HG02588 (cell line): Measurements from ENCODE around the gene DHX8.
"Not testable (repeated sequence)": the region's sequence is repeated elsewhere in the genome, so short reads cannot be mapped to it uniquely, and the experiment has no call there.

Experiments
- ATAC-seq: cut with Tn5 transposase; IDR thresholded peaks from one replicate; pipeline ENCODE4 v1.9.1; 2021; ENCODE audit warnings: mild to moderate bottlenecking, moderate library complexity; ENCODE audit not compliant: unreplicated experiment

DHX8 gene

DNA sequence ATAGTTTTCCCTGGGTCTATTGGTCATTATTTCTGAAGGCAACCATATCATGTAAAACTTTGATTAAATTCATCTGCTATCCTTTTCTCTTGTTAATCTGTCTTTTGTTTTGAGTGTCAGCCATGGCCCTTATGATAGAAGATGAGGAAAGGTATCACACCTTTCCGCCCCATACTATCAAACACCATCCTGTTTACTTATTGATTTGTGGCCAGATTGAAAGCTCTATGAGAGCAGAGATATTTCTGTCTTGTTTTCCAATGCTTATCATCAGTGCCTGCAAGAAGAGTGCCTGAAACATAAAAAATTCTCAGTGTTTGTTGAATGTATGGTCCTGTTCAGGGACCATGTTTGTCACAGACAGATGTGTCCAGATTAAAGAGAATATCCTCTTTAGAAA lies 22.6 kb upstream of the DHX8 start:
- ATAC-seq: no peak

DNA sequence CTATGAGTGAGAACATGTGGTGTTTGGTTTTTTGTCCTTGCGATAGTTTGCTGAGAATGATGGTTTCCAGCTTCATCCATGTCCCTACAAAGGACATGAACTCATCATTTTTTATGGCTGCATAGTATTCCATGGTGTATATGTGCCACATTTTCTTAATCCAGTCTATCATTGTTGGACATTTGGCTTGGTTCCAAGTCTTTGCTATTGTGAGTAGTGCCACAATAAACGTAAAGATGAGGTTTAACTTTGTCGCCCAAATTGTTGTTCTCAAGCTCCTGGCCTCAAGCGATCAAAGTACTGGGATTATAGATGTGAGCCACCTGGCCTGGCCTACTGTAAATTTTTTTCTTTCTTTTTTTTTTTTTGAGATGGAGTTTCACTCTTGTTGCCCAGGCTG lies 21.2 kb upstream of the DHX8 start:
- ATAC-seq: not testable (repeated sequence)

DNA sequence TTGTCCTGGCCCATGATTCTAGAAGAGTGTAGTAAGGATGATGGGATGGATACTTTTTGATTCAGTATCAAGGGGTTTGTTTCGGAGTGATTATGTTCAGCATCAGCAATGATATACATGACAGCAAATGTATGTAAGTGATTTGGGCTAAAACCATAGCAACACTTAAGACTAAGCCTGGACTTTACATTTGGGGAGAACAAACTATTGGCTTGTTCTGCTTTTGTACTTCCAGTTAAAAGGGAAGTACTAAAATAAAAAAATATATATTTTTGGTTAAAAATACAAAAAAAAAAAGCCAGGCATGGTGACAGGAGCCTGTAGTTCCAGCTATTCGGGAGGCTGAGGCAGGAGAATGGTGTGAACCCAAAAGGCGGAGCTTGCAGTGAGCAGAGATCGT lies 20.5 kb upstream of the DHX8 start:
- no peak for ATAC-seq

DNA sequence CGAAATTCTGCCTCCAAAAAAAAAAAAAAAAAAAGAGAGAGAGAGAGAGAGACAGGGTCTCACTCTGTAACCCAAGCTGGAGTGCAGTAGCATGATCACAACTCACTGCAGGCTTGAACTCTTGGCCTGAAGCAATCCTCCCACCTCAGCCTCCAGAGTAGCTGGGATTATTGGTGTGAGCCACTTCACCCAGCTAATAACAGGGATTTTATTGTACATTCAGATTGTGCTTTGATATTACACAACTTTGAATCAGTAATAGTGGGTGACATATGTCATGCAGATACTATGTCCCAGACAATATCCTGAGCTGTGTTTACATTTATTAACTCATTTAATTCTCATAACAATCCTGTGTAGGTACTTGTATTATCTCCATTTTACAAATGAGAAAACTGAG lies 19.7 kb upstream of the DHX8 start:
- ATAC-seq: no peak

DNA sequence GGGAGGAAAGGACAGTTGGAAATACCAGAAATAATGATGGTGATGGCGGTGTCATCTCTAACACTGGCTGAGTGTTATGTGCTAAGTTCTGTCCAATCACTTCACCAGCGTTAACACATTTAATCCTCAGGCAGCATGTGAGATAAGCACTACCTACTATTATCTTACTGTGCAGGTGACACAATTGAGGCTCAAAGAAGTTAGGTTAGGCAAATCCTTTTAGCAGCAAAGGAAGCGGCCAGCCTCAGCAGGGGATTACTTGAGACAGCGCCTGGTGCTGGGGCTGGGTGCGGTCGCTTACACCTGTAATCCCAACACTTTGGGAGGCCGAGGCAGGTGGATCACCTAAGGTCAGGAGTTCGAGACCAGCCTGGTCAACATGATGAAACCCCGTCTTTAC lies 18.7 kb upstream of the DHX8 start:
- ATAC-seq: no peak

DNA sequence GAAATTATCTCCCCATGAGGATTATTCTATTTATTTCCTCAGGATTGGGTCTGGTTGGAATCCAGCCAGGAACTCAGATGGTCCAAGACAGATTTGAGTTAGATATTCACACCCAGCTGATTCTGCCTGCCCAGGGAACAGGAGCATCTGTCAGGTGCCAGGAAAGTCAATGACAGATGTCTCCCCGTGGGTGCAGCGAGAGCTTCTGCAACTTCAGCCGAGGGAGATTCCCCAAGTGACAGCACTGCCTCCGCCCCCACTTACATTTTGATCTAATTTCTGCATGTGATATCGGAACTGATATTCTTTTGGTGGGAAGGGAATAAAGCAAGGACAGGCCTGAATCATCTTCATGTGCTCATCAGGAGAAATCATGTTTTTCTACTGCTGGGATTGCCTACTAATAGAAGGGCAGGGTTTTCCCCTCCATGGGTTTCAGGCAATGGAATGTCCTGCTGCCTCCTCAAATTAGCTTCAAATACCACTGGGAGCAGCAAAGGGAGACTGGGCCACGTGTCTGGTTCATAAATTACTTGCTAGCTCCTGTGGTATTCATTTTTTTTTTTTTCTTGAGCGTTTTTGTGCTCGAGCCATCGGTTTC lies 15.7 kb upstream of the DHX8 start:
- no peak for ATAC-seq

DNA sequence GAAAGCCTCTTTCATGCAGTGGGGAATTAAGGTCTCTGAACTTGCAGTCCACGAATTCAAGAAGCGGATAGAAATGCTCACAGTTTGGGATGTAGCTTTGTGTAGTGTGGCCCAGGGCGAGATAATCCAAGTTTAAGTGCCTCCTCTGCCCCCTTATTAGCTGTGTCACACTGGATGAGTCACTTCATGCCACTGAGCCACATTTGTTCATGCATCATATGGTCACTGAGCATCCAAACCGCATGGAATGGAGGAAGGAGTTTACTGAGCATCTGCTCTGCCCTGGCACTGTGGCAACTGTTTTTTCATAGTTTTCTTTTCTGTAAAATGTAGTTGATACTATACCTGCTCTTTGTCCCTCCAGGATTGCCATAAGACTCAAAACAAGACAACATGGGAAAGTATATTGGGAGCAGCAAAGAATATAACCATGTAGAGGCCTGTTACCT lies 15.1 kb upstream of the DHX8 start:
- ATAC-seq: no peak

DNA sequence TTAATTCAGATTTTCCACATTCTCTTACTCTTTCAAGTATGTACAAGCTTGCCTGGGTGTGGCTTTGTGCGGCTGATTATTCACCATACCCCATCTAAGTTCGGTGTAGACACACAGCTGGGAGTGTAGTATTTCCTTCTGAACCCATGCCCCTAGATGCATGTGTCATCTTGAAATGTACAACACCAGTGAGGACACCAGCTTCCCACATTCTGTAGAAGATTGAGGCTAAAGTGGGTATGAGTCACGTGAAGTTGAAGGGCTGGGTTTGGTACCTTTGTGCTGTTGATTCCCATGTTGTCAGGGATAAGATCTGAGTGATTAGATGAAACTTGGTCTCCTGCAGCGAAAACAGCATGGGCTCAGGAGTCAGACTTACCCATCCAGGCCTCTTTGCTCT lies 14.6 kb upstream of the DHX8 start:
- ATAC-seq: no peak

DNA sequence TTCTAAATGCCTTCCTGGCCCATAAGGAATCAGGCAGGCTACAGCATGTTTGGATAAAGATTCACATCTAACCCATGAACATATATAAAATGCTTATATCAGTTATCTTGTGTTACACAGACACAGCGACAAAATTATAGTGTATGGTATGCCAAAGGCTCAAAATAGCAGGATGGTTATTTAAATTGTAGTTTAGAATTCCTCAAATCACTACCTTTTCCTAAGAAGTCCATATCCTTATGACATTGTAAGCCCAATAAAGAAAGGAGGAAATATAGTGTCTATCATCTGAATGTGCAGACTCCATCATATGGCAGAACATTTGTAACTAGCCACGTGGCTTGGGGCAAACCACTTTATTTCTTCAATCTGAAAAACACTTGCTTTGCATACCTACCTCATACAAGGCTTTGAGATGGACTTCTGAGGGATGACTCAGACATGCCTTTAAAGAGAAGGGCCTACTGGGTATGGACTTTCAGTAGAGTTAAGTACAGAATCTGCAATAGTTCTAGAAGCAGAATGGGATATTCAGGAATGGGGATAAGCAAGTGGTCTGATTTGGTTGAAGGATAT lies 12.1 kb upstream of the DHX8 start:
- no peak for ATAC-seq

DNA sequence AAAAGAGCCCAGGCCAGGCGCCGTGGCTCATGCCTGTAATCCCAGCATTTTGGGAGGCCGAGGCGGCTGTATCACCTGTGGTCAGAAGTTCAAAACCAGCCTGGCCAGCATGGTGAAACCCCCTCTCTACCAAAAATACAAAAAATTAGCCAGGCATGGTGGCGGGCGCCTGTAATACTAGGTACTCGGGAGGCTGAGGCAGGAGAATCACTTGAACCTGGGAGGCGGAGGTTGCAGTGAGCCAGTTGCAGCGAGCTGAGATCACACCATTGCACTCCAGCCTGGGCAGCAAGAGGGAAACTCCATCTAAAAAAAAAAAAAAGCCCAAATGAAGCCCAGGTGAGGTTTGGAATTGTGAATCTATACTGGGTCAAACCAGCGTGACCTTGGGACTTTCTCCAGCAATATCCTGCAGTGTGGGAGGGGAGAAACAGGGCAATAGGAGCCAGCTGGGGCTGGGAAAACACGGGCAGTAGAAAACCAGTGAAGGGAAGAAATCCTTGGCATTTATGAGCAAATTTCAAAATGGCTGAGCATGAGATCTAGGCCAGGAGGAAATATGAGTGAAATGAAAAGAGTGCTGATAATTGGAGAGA lies 8.2 kb upstream of the DHX8 start:
- ATAC-seq: no peak

DNA sequence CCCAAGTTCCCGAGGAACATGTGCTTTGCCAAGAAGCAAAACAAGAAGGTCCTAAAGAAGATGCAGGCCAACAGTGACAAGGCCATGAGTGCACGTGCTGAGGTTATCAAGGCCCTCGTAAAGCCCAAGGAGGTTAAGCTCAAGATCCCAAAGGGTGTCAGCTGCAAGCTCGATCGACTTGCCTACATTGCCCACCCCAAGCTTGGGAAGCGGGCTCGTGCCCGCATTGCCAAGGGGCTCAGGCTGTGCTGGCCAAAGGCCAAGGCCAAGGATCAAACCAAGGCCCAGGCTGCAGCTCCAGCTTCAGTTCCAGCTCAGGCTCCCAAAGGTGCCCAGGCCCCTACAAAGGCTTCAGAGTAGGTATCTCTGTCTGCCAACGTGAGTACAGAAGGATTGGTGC lies 7.5 kb upstream of the DHX8 start:
- ATAC-seq: not testable (repeated sequence)

DNA sequence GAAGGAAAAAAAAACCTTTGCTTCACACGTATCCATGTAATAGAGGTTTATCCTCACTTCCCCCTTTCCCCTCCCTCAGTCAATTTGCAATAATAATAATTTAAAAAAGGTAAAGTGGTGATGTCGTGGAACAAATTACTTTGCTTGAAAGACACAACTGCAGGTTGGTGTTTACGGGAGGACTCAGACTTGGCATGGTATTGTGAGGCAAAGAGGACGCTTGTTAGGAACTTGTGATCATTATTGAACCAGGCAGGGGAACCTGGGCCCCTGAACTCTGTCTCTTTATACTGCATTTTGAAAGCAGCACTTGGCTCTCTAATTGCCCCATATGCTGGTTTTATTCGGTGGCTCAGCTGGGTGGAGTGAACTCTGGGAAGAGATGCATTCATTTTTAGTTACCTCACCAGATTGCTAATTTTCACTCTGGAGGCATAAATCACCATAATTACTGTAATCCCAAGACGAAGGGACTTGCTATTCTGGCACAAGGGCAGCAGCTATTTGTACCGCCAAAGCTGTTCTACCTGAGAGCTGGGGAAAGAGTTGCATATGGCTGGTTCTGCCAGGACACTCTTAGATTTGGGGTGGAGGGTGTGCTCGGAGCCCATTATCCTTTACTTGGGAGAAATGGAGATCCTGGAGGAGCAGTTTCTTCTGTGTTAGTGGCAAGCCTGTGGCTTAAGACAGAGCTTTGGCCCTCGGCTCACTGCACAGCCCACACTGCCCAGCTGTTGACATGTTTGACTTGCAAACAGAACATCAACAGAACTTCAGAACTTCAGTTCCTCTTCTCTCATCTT lies 5.7 kb upstream of the DHX8 start:
- ATAC-seq: no peak

DNA sequence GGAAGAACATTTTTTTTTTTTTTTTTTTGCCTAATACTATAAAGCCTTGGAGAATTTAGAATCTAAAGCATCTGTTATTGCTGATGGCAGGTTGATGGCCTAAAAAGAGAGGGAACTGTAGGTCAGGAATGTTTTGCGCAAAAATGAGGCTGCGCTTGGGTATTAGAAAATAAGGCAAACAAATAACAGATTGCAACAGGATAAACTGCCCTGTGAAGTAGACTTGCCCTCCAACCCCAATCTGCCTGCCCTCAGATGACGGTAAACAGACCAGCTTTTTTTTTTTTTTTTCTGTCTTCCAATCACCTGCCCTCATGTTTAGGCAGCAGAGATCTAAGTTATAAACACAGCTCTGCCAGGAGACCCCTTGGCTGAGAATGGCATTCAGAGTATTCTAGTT lies 3.8 kb upstream of the DHX8 start:
- ATAC-seq: no peak

DNA sequence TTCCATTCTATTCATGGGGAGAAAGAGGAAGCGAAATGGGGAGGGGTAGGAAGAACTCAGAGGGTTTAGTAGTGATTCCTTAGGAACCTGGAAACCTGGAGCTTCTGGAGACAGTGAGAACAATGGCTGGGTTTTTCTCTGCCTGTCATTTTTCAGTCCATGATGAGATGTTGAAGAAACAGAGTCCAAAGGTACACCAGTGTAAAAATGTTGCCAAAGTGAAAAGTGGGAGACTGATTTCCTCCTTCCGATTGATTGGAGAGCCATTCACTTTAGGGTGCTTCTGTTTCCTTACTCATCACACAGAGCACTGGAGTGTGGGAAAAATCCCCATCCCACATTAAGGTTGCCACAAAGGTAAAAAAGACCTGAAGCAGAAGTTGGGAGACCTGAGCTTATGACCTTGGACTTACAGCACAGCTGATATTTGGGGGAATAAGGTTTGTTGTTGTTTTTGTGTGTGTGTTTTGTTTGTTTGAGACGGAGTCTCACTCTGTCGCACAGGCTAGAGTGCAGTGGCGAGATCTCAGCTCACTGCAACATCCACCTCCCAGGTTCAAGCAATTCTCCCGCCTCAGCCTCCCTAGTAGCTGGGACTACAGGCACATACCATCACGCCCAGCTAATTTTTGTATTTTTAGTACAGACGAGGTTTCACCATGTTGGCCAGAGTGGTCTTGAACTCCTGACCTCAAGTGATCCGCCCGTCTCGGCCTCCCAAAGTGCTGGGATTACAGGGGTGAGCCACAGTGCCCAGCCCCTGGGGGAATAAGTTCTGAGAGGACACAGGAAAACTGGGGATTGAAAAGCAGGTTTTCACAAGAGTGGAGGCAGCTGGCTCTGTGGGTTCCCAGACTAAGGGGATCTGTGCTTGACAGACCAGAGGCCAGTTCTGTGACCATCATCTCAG lies 1.4 kb upstream of the DHX8 start:
- no peak for ATAC-seq

DNA sequence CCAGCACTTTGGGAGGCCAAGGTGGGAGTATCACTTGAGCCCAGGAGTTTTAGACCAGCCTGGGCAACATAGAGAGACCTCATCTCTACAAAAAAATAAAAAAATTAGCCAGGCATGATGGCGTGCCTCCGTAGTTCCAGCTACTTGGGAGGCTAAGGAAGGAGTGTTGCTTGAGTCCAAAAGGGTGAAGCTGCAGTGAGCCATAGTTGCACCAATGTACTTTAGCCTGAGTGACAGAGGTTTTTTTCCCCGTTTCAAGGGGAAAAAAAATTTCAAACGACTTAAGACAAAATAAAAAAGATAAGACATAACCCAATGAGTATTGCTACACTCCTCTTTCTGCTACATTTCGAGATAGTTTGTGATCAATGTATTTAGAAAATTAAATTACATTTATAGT lies 6.8 kb downstream of the DHX8 start:
- no peak for ATAC-seq

DNA sequence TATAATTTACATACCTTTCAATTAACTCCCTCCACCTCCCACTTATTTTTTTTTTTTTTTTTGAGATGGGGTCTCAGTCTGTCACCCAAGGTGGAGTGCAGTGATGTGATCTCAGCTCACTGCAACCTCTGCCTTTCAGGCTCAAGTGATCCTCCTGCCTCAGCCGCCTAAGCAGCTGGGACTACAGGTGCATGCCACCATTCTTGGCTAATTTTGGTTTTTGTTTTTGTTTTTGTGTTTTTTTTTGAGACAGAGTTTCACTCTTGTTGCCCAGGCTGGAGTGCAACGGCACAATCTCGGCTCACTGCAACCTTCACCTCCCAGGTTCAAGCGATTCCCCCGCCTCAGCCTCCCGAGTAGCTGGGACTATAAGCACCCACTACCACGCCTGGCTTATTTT lies 25.7 kb downstream of the DHX8 start:
- not testable (repeated sequence) for ATAC-seq

DNA sequence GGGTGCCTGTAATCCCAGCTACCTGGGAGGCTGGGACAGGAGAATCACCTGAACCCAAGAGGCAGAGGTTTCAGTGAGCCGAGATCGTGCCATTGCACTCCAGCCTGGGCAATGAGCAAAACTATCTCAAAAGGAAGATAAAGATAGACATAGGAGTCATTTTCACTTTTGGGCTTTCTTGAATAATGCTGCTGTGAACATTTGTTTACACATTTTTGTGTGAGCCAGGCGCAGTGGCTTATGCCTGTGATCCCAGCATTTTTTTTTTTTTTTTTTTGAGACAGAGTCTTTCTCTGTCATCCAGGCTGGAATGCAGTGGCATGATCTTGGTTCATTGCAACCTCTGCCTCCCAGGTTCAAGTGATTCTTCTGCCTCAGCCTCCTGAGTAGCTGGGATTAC lies 27.4 kb downstream of the DHX8 start:
- ATAC-seq: not testable (repeated sequence)

DNA sequence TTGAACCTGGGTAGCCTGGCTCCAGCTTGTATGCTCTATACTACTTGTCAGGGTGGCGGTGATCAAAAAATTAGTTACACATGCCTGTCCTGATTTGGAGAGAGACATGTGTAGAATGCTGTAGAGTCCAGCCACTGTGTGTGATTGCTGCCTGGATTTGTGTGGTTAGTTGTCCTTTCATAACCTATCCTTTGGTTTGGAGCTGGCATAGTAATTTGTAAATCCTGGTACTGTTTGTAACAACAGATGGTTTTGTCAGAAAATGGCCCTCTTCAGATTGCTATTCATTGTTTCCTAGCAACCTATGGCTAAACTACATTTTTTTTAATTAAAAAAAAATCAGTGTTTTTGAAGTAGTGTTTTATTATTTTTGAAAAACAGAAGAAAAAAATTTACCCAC lies 31.9 kb downstream of the DHX8 start:
- ATAC-seq: no peak

DNA sequence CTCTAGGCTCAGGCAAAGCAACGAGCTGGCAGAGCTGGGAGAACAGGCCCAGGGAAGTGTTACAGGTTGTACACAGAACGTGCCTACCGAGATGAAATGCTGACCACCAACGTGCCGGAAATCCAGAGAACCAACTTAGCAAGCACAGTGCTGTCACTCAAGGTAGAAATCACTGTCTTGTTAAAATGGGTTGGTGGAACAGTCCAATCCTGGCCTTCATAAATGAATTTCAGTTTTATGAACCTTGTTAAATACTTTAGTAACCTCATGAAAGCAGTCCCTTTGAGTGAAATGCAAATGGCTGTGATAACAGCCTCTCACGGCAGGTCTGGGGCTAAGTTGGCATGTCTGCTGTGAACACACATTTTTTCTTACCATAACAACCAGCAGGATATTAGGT lies 33.4 kb downstream of the DHX8 start:
- peak; percentile 27 for ATAC-seq

DNA sequence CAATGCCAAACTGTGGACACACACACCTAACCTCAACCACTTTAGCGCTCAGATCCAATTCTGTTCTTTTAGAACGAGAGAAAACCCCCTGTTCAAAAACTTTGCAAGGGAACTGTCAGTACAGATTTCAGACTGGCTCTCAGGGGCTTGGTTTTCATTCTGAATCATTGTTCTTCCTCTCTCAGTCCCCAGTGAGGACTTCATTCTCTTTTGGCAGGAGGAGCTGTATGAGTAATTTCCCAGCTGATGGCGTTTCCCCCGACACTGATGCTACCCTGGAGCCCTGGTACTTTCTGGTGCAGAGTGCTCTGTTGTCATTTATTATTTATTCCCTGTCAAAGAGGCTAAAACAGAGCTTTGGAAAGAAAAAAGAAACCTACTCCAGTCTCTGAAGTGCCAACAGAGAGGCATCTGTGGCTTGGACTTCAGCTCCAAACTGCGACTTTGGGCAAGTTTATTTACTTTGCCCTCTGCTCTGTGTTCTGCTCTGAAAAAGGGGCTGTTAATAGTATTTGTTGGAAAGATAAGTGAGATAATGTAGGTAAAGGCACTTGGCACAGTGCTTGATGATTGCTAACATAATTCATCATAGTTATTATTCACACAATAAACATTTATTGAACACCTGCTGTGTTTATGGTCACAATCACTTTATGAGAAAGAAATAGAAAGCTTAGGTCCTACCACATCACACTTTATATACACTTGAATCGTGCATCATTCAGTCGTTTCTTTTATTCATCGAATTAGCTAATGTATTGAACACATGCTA lies 34.0 kb downstream of the DHX8 start:
- ATAC-seq: peak; percentile 54
